ENCODE measurements around the gene MIEF2. TPM values are rescaled to one million over a fixed set of nuclear protein-coding genes. Genes with fewer than 3 reads are reported as not detected.

MIEF2 gene
- total RNA-seq, 3 donors from 2014 or later, result 13.4 to 20.7 (median 16.4) TPM

DNA sequence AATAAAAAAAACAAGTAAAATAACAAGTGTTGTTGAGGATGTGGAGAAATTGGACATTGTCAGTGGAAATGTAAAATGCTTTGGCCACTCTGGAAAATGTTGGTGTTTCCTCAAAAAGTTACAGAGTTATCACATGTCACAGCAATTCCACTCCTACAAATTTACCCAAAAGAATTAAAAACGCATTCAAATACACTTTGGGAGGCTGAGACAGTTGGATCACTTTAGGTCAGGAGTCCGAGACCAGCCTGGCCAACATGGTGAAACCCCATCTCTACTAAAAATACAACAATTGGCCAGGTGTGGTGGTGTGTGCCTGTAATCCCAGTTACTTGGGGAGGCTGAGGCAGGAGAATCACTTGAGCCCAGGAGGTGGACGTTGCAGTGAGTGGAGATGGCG, 48.7 kb downstream of the MIEF2 start:
- H3K36me3 ChIP-seq (ENCODE audit: low read depth), result peaks cover 7% of the 10 kb centered on the region
- ATAC-seq (no peak), DNase-seq (no peak)
- intact Hi-C loops (cut with DNase I, micrococcal nuclease), result no loop called here
- H3K4me1 ChIP-seq (ENCODE audit: low read depth), result peaks cover 14% of the 10 kb centered on the region
- no peak overlapping the region for H3K4me3 ChIP-seq
- no peaks in the 10 kb centered on the region for H3K9me3 ChIP-seq
- no peak for TF ChIP-seq CTCF (IDR thresholded peaks at IDR 0.05)

- TF ChIP-seq CTCF (IDR thresholded peaks at IDR 0.05), result no peak
- DNase-seq, result peak in 1 of 3 donors; percentile 13
- intact Hi-C loops (cut with DNase I, micrococcal nuclease), result no loop called here
- peak; percentile 7 for ATAC-seq
- Histone ChIP-seq H3K36me3 (ENCODE audit: low read depth) (no peaks in the 10 kb centered on the region), H3K4me3 (peak overlapping the region; percentile 85), H3K9me3 (no peaks in the 10 kb centered on the region), H3K4me1 (ENCODE audit: low read depth) (peaks cover 48% of the 10 kb centered on the region)
Observed at GRCh38 chr17:18314059-18314730, 53.7 kb downstream of the MIEF2 start.

GRCh38 chr17:18314731-18315561, 54.5 kb downstream of the MIEF2 start, which contains the start of the genes SMCR8 and TOP3A:
Gene SMCR8 (plus strand): TSS chr17:18315293. CDS start chr17:18315790, 497 bp downstream.
Gene TOP3A (minus strand): TSS chr17:18314994. CDS start chr17:18314778, 216 bp downstream.
- Histone ChIP-seq H3K9me3 (no peaks in the 10 kb centered on the region), H3K4me1 (ENCODE audit: low read depth) (peaks cover 55% of the 10 kb centered on the region), H3K36me3 (ENCODE audit: low read depth) (no peaks in the 10 kb centered on the region), H3K4me3 (peak within 1 kb of the TSS; percentile 85)
- peak; percentile 97 for ATAC-seq
- intact Hi-C loops (cut with DNase I, micrococcal nuclease), result no loop called here
- peak; percentile 98 to 99 (median 98) for DNase-seq
- TF ChIP-seq CTCF (IDR thresholded peaks at IDR 0.05), result no peak

GRCh38 chr17:18315562-18315922, 55.1 kb downstream of the MIEF2 start:
- Histone ChIP-seq H3K4me1 (ENCODE audit: low read depth) (peaks cover 56% of the 10 kb centered on the region), H3K4me3 (peak overlapping the region; percentile 85), H3K36me3 (ENCODE audit: low read depth) (no peaks in the 10 kb centered on the region), H3K9me3 (no peaks in the 10 kb centered on the region)
- intact Hi-C loops (cut with DNase I, micrococcal nuclease), result no loop called here
- ATAC-seq (peak; percentile 9), DNase-seq (peak in 2 of 3 donors; percentile 40 to 58)
- TF ChIP-seq CTCF (IDR thresholded peaks at IDR 0.05), result no peak

GRCh38 chr17:18315961-18316360, 55.5 kb downstream of the MIEF2 start:
- H3K4me1 ChIP-seq (ENCODE audit: low read depth), result peaks cover 56% of the 10 kb centered on the region

More at GRCh38 chr17:18315961-18316360, 55.5 kb downstream of the MIEF2 start:
- Histone ChIP-seq H3K9me3 (no peaks in the 10 kb centered on the region), H3K4me3 (peak overlapping the region; percentile 85), H3K36me3 (ENCODE audit: low read depth) (no peaks in the 10 kb centered on the region)
- no peak for TF ChIP-seq CTCF (IDR thresholded peaks at IDR 0.05)
- ATAC-seq (no peak), DNase-seq (no peak)
- intact Hi-C loops (cut with DNase I, micrococcal nuclease), result no loop called here

Other genes starting within 250 kb of the MIEF2 start
- 10 to 100 TPM; 26.0 to 33.9 (median 27.2) TPM for gene ATPAF2, start 221.5 kb upstream of the MIEF2 start, total RNA-seq
- gene GID4, start 221.3 kb upstream of the MIEF2 start, total RNA-seq, result 10 to 100 TPM in 1 of 3 donors, 1 to 10 TPM in 2; 5.8 to 24.4 (median 5.8) TPM
- gene DRG2, start 172.7 kb upstream of the MIEF2 start, total RNA-seq, result 10 to 100 TPM; 28.9 to 32.8 (median 32.6) TPM
- gene MYO15A, start 151.9 kb upstream of the MIEF2 start, total RNA-seq, result 1 to 10 TPM in 2 of 3 donors, under 1 TPM in 1; 0.60 to 2.0 (median 1.2) TPM
- gene ALKBH5, start 76.8 kb upstream of the MIEF2 start, total RNA-seq, result 100 to 1,000 TPM in 1 of 3 donors, 10 to 100 TPM in 2; 70.7 to 151 (median 75.6) TPM
- 10 to 100 TPM in 2 of 3 donors, 1 to 10 TPM in 1; 6.7 to 15.1 (median 10.3) TPM for gene LLGL1, start 35.0 kb upstream of the MIEF2 start, total RNA-seq
- 100 to 1,000 TPM; 278 to 319 (median 316) TPM for gene FLII, start 1.9 kb upstream of the MIEF2 start, total RNA-seq
- gene TOP3A, start 54.3 kb downstream of the MIEF2 start, total RNA-seq, result 10 to 100 TPM; 27.9 to 39.8 (median 30.1) TPM
- gene SMCR8, start 54.6 kb downstream of the MIEF2 start, total RNA-seq, result 10 to 100 TPM; 20.1 to 24.1 (median 21.9) TPM
- 10 to 100 TPM; 30.0 to 49.3 (median 30.9) TPM for gene SHMT1, start 102.9 kb downstream of the MIEF2 start, total RNA-seq
- under 1 TPM in 2 of 3 donors, not detected in 1; 0.13 to 0.23 TPM for gene EVPLL, start 117.1 kb downstream of the MIEF2 start, total RNA-seq
- 10 to 100 TPM; 23.7 to 91.5 (median 53.9) TPM for gene LGALS9C, start 216.1 kb downstream of the MIEF2 start, total RNA-seq